K562 (cell line): ENCODE measurements around the gene DRD1. TPM values are rescaled to one million over a fixed set of nuclear protein-coding genes. Genes with fewer than 3 reads are reported as not detected.

Source experiments
- CHD7 ChIP-seq: fragments of 200-600 bp; sonication (generic); IDR thresholded peaks from one replicate; pipeline ENCODE4 v1.6.1; 2012; ENCODE audit warnings: mild to moderate bottlenecking, low read depth, low read length, inconsistent platforms
- ETV6 ChIP-seq, 3 experiments: fragments of 150-350 bp in 1 of 3; sonication (generic) in 1 of 3; formaldehyde crosslinking in 1 of 3; IDR thresholded peaks; 2 replicates each; pipeline versions ENCODE4 v1.6.1 to v1.8.0; 2014 to 2022; ENCODE audit warnings: borderline replicate concordance in 2 of 3, low read depth in 2 of 3, antibody characterized with exemption in 1 of 3, low read length in 1 of 3, mild to moderate bottlenecking in 1 of 3, missing genetic modification reagents in 1 of 3
- FOSL1 ChIP-seq: fragments of 200-800 bp; sonication (Bioruptor generic); conservative IDR thresholded peaks from 2 replicates; pipeline ENCODE4 v1.6.1; 2016; ENCODE audit warnings: missing genetic modification characterization, missing compliant biosample characterization
- GABPB1 ChIP-seq: sonication (generic); formaldehyde crosslinking; IDR thresholded peaks from 2 replicates; pipeline ENCODE4 v1.8.0; 2022; ENCODE audit warnings: mild to moderate bottlenecking, missing genetic modification reagents
- L3MBTL2 ChIP-seq: fragments of 450-650 bp; IDR thresholded peaks from 2 replicates; pipeline ENCODE4 v1.6.1; 2016; ENCODE audit warnings: mild to moderate bottlenecking, moderate library complexity
- MAZ ChIP-seq, 2 experiments: fragments of 450-650 bp in 1 of 2; sonication (generic) in 1 of 2; formaldehyde crosslinking; IDR thresholded peaks in 1 of 2; conservative IDR thresholded peaks in 1 of 2; 2 replicates each; pipeline versions ENCODE4 v1.4.0 to v1.5.0; 2020; ENCODE audit warnings: mild to moderate bottlenecking in 1 of 2, missing genetic modification reagents in 1 of 2
- MCM2 ChIP-seq: fragments of 450-650 bp; IDR thresholded peaks from 2 replicates; pipeline ENCODE4 v1.6.1; 2017; ENCODE audit warnings: low read depth, mild to moderate bottlenecking
- NCOA6 ChIP-seq: fragments of 450-650 bp; IDR thresholded peaks from 2 replicates; pipeline ENCODE4 v1.6.1; 2017; ENCODE audit warnings: mild to moderate bottlenecking
- NFRKB ChIP-seq: fragments of 450-650 bp; IDR thresholded peaks from 2 replicates; pipeline ENCODE4 v1.6.1; 2016; ENCODE audit warnings: low read depth
- NRF1 ChIP-seq, 2 experiments: fragments of 450-650 bp; IDR thresholded peaks in 1 of 2; conservative IDR thresholded peaks in 1 of 2; 2 replicates each; pipeline ENCODE4 v1.6.1; 2014; ENCODE audit warnings: mild to moderate bottlenecking in 2 of 2
- PHB2 ChIP-seq: fragments of 450-650 bp; IDR thresholded peaks from 2 replicates; pipeline ENCODE4 v1.6.1; 2017; ENCODE audit warnings: low read depth
- ZNF184 ChIP-seq: sonication (generic); formaldehyde crosslinking; IDR thresholded peaks from 2 replicates; pipeline ENCODE4 v1.5.0; 2020; ENCODE audit warnings: missing genetic modification reagents
- ZNF197 ChIP-seq: fragments of 200-800 bp; sonication (Bioruptor generic); IDR thresholded peaks from 2 replicates; pipeline ENCODE4 v1.6.1; 2016; ENCODE audit warnings: low read depth, missing genetic modification characterization, missing compliant biosample characterization
- ZNF76 ChIP-seq: fragments of 250-450 bp; sonication (Bioruptor Pico); IDR thresholded peaks from 2 replicates; pipeline ENCODE4 v1.4.0; 2020; ENCODE audit warnings: mild to moderate bottlenecking, moderate library complexity, borderline replicate concordance
- polyA plus RNA-seq, 8 experiments: library from polyadenylated mRNA; depleted of rRNA in 4 of 8; stranded (reverse) in 5 of 8; unstranded in 3 of 8; fragments of >200 nt; fragmentation: Nextera tagmentation in 2 of 8; fragmentation: Illumina TruSeq in 1 of 8; extraction: Ambion mirVana in 2 of 8; extraction: Trizol in 1 of 8; gene quantifications; 2 replicates each; pipeline versions ENCODE4 v1.2.1 to v1.2.3, GENCODE V29; 2011 to 2014; ENCODE audit warnings: inconsistent platforms in 1 of 8, missing spikeins in 1 of 8
- total RNA-seq, 7 experiments: library from RNA; depleted of rRNA in 6 of 7; stranded (reverse); fragments of >200 nt in 6 of 7; fragmentation: Illumina TruSeq in 2 of 7; extraction: Trizol in 2 of 7; gene quantifications; 2 replicates each; pipeline versions ENCODE4 v1.2.1 to v1.2.3, GENCODE V29; 2011 to 2021; ENCODE audit warnings: low replicate concordance in 1 of 7
- TF ChIP-seq, protein P1 (sequence below): fragments of 450-650 bp; IDR thresholded peaks from 2 replicates; pipeline ENCODE4 v1.6.1; 2014; ENCODE audit warnings: low read depth, mild to moderate bottlenecking, moderate library complexity, borderline replicate concordance

Gene DRD1
- total and polyA plus RNA-seq, 9 of the 15 experiments (the other 6 are each of a cell fraction or from before 2014, with no cell fraction given) = not detected

GRCh38 chr5:175478384-175479124 lies 34.6 kb upstream of the DRD1 start, which contains the start of gene SFXN1 (continued):
- no peak for TF ChIP-seq ETV6 (IDR thresholded peaks at IDR 0.05; ENCODE audit: borderline replicate concordance in 1 of 2, low read depth in 2 of 2, low read length in 1 of 2)
- no peak for TF ChIP-seq ETV6 (CRISPR knock-in tag; IDR thresholded peaks at IDR 0.05; ENCODE audit: borderline replicate concordance)
- no peak for TF ChIP-seq CHD7
- peak; percentile 92 for TF ChIP-seq ZNF197
- TF ChIP-seq FOSL1 (tag) = no peak
- no peak for TF ChIP-seq PHB2
- peak; percentile 51; the same call in 1 of the 2 replicates for TF ChIP-seq L3MBTL2
- TF ChIP-seq NCOA6 = no peak
- no peak for TF ChIP-seq MCM2
- TF ChIP-seq ZNF184 = no peak
- TF ChIP-seq NFRKB = 0 out of 2 replicates have a peak, but pooled peaks have one; percentile 46
- TF ChIP-seq GABPB1 = no peak; the same call in 1 of the 2 replicates
- peak in 1 of 2 experiments; percentile 57; a peak in 1 of 4 replicates for TF ChIP-seq MAZ (CRISPR knock-in tag; conservative IDR thresholded peaks at IDR 0.05 in 1 of 2, IDR thresholded peaks at IDR 0.05 in 1 of 2)
- TF ChIP-seq, protein P1, sequence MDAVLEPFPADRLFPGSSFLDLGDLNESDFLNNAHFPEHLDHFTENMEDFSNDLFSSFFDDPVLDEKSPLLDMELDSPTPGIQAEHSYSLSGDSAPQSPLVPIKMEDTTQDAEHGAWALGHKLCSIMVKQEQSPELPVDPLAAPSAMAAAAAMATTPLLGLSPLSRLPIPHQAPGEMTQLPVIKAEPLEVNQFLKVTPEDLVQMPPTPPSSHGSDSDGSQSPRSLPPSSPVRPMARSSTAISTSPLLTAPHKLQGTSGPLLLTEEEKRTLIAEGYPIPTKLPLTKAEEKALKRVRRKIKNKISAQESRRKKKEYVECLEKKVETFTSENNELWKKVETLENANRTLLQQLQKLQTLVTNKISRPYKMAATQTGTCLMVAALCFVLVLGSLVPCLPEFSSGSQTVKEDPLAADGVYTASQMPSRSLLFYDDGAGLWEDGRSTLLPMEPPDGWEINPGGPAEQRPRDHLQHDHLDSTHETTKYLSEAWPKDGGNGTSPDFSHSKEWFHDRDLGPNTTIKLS = peak; percentile 77; the same call in 1 of the 2 replicates
- TF ChIP-seq NRF1 (conservative IDR thresholded peaks at IDR 0.05 in 1 of 2, IDR thresholded peaks at IDR 0.05 in 1 of 2) = peak; percentile 83 to 87
- peak; percentile 45; the same call in 1 of the 2 replicates for TF ChIP-seq ZNF76
